Stimulated activated CD8-positive, alpha-beta memory T cell treated with anti-CD3 and anti-CD28 coated beads, Interleukin-7, amount 100 ng/mL, for 48 hours (primary cell): ENCODE data around the gene CAMTA2.

Experiments used
- DNase-seq, 2 donors: peaks; one replicate each; pipeline ENCODE4 v3.0.0-alpha.2; 2020; ENCODE audit warnings: low read depth in 1 of 2; ENCODE audit errors: extremely low read depth in 1 of 2

CAMTA2 gene

GRCh38 chr17:4947411-4948165 lies 39.9 kb downstream of the CAMTA2 start:
- peak in 1 of 2 donors; percentile 53 for DNase-seq

GRCh38 chr17:4947010-4947410 lies 40.5 kb downstream of the CAMTA2 start:
- no peak for DNase-seq

GRCh38 chr17:4946312-4946976 lies 41.0 kb downstream of the CAMTA2 start:
- no peak for DNase-seq

GRCh38 chr17:4945944-4946280 lies 41.6 kb downstream of the CAMTA2 start:
- DNase-seq = no peak

GRCh38 chr17:4945176-4945943 lies 42.1 kb downstream of the CAMTA2 start:
- peak; percentile 70 to 84 for DNase-seq

GRCh38 chr17:4944554-4945175 lies 42.8 kb downstream of the CAMTA2 start:
- DNase-seq = no peak

GRCh38 chr17:4944163-4944553 lies 43.3 kb downstream of the CAMTA2 start:
- DNase-seq = peak in 1 of 2 donors; percentile 28

- no peak for DNase-seq
Observed at GRCh38 chr17:4942760-4943508, 44.5 kb downstream of the CAMTA2 start.

GRCh38 chr17:4941319-4941610 lies 46.2 kb downstream of the CAMTA2 start:
- no peak for DNase-seq

- DNase-seq = no peak
Observed at GRCh38 chr17:4940555-4941318, 46.7 kb downstream of the CAMTA2 start.

GRCh38 chr17:4939796-4940554 lies 47.5 kb downstream of the CAMTA2 start, which contains the start of the genes RNF167 and SLC25A11:
Gene RNF167, plus strand, starts transcription at chr17:4940268. Its CDS starts 642 bp downstream, at chr17:4940910.
Gene SLC25A11, minus strand, starts transcription at chr17:4940046. Its CDS starts 136 bp downstream, at chr17:4939910.
- DNase-seq = peak; percentile 92 to 97

- DNase-seq = no peak
Observed at GRCh38 chr17:4939546-4939795, 48.0 kb downstream of the CAMTA2 start.

GRCh38 chr17:4938688-4939545 lies 48.6 kb downstream of the CAMTA2 start:
- no peak for DNase-seq

- no peak for DNase-seq
Observed at GRCh38 chr17:4938069-4938491, 49.4 kb downstream of the CAMTA2 start.

- no peak for DNase-seq
Observed at GRCh38 chr17:4937553-4937952, 49.9 kb downstream of the CAMTA2 start.

GRCh38 chr17:4936436-4936835 lies 51.0 kb downstream of the CAMTA2 start:
- DNase-seq = no peak

- DNase-seq = no peak
Observed at GRCh38 chr17:4935650-4936049, 51.8 kb downstream of the CAMTA2 start.

- no peak for DNase-seq
Observed at GRCh38 chr17:4934173-4934979, 53.1 kb downstream of the CAMTA2 start.
